Fibroblast of skin of abdomen (primary cell): Measurements from ENCODE around the gene FBXL12.
"Not testable (repeated sequence)": the region's sequence is repeated elsewhere in the genome, so short reads cannot be mapped to it uniquely, and the experiment has no call there.

Source experiments
- DNase-seq: peaks from one replicate; pipeline ENCODE4 v3.0.0-alpha.2; 2013

Gene FBXL12

GRCh38 chr19:9791552-9792205 lies 27.2 kb downstream of the FBXL12 start:
- DNase-seq: peak; percentile 97

DNA sequence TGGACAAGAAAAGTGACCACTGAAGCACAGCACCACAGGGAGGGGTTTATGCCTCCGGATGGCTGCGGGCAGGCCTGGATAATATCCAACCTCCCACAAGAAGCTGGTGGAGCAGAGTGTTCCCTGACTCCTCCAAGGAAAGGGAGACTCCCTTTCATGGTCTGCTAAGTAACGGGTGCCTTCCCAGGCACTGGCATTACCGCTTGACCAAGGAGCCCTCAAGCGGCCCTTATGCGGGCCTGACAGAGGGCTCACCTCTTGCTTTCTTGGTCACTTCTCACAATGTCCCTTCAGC lies 27.9 kb downstream of the FBXL12 start:
- DNase-seq: not testable (repeated sequence)

DNA sequence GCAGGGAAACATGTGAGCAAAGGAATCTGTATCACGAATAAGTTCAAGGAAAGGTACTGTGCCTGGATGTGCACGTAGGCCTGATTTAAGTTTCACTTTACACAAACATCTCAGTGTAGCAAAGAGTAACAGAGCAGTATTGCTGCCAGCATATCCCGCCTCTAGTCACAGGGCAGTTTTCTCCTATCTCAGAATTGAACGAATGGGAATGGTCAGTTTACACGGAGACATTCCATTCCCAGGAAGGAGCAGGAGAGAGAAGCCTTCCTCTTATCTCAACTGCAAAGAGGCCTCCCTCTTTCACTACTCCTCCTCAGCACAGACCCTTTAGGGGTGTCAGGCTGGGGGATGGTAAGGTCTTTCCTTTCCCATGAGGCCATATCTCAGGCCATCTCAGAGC lies 29.3 kb downstream of the FBXL12 start:
- DNase-seq: not testable (repeated sequence)

DNA sequence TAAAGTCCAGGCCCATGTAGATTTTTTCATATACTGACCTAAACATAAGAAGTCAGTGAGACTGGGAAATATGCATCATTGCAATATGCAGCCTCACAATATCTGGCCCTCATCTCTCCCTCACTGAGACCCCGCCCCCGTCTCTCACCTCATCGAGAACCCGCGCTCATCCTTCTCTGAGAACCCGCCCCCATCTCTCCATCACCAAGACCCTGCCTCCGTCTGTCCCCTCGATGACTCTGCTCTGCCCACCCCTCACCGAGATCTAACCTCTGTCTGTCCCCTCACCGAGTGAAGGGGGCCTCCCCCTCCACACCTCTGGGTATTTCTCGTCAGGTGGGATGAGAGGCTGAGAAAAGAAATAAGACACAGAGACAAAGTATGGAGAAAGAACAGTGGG lies 29.8 kb downstream of the FBXL12 start:
- DNase-seq: no peak

DNA sequence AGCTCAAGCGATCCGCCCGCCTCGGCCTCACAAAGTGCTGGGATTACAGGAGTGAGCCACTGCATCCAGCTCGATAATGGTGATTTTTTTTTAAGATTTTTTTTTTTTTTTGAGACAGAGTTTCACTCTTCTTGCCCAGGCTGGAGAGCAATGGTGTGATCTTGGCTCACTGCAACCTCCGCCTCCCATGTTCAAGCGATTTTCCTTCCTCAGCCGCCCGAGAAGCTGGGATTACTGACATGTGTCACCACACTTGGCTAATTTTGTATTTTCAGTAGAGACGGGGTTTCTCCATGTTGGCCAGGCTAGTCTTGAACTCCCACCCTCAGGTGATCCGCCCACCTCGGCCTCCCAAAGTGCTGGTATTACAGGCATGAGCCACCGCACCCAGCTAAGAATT lies 30.3 kb downstream of the FBXL12 start:
- not testable (repeated sequence) for DNase-seq

GRCh38 chr19:9786819-9787218 lies 32.1 kb downstream of the FBXL12 start:
- DNase-seq: no peak

- no peak for DNase-seq
Measured at GRCh38 chr19:9786342-9786741, 32.5 kb downstream of the FBXL12 start.

GRCh38 chr19:9785367-9786331 lies 33.2 kb downstream of the FBXL12 start:
- DNase-seq: peak; percentile 95

GRCh38 chr19:9784163-9784496 lies 34.7 kb downstream of the FBXL12 start:
- not testable (repeated sequence) for DNase-seq

- no peak for DNase-seq
Measured at GRCh38 chr19:9782338-9782737, 36.5 kb downstream of the FBXL12 start.

DNA sequence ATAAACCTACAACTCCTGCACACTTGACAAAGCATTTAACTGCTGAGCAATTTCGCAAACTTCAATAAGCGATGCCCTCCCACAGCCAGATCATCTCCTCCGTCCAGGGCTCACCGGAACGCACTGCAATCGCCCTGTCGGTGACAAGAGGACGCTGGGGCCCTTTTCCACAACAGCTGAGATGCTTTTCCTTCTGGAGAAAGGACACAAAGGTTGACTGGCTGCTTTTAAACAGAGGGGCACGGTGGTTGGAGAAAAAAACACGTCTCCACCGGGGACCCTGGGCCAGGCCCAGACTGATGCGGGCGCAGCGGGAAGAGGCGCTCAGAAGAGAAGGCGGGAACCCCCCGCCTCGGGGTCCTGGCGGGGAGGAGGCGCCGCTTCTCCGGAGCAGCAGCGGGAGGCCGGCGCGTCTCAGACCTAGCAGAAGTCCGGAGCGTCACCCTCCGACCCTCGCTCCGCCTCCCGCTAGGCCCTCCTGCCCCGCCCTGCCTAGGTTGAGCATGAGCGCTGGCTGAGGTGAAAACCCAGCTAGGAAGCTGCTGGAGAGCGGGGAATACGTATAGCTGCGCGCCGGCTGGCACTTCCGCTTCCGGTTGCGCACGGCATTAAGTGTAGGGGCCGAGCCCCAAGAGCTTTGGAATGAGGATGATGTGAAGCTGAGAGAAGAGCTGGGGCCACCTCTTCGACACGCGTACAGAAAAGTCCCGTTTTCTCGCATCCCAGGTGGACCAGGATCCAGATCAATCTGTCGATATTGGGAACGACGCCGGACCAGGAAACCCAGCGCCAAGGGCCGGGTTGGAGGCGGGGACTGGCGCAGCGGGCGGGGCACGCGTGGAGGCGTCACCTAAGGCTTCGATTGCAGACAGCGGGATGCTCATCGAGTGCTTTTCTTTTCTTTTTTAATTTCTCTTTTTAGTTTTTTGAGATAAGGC lies 50.4 kb downstream of the FBXL12 start, which contains the start of gene ZNF846:
Gene ZNF846 (minus strand): TSS at position 564 of the 938 bp plus-strand sequence. CDS start 3,788 bp downstream, outside the sequence.
- DNase-seq: peak; percentile 96
